Suppressor macrophage treated with lipopolysaccharide for 4 hours (primary cell): Measurements from ENCODE around the gene NFE2L3.
"Not testable (repeated sequence)": the region's sequence is repeated elsewhere in the genome, so short reads cannot be mapped to it uniquely, and the experiment has no call there.

Experiments used
- DNase-seq: peaks from one replicate; pipeline ENCODE4 v3.0.0-alpha.2; 2020

The NFE2L3 gene, protein sequence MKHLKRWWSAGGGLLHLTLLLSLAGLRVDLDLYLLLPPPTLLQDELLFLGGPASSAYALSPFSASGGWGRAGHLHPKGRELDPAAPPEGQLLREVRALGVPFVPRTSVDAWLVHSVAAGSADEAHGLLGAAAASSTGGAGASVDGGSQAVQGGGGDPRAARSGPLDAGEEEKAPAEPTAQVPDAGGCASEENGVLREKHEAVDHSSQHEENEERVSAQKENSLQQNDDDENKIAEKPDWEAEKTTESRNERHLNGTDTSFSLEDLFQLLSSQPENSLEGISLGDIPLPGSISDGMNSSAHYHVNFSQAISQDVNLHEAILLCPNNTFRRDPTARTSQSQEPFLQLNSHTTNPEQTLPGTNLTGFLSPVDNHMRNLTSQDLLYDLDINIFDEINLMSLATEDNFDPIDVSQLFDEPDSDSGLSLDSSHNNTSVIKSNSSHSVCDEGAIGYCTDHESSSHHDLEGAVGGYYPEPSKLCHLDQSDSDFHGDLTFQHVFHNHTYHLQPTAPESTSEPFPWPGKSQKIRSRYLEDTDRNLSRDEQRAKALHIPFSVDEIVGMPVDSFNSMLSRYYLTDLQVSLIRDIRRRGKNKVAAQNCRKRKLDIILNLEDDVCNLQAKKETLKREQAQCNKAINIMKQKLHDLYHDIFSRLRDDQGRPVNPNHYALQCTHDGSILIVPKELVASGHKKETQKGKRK

DNA sequence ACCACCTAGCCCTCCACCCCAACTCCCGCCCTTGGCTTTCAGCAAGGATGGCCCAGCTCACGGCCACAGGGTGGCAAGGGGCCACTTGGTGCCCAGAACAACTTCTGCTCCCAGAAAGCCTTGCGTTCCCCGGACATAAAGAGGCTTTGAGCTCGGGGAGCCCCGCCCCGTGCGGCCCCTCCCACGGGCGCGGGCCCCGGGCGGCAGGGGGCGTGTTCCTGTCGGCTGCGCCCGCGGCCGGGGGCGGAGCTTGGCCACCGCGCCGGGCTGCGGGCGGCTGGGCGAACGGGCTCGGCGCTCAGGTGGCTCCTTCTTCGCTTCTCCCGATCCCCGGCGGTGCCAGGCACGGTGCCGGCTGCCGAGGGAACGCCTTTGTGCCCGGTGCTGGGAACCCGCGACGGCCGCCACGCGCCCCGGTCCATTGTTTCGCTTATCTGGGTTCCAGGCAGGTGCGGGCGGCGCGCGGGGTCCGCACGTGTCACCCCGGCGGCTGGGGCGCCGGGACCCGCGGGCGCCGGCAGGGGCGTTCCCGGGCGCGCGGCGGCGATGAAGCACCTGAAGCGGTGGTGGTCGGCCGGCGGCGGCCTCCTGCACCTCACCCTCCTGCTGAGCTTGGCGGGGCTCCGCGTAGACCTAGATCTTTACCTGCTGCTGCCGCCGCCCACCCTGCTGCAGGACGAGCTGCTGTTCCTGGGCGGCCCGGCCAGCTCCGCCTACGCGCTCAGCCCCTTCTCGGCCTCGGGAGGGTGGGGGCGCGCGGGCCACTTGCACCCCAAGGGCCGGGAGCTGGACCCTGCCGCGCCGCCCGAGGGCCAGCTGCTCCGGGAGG lies at the start of gene NFE2L3:
Gene NFE2L3, plus strand, starts transcription at position 246 of the 829 bp plus-strand sequence. Its CDS starts 301 bp downstream, at position 547.
- DNase-seq = peak; percentile 92

DNA sequence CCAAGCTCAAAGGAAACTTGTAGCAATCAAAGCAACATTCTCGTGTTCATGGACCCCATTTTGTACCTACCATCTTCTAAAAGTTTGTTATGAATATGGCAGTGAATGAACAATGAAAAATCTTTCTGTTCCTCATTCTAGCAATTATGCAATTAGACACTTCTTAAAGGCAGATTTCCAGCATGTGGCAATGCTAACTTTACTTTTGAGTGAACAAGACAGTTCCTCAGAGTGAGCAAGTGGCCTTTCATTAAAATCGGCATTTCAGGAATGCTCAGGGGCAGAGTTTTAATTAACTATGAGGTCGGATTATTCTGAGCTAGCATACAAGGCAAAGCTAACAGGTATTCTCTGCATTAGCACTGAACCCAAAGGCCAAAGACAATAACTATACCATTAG lies 48.4 kb upstream of the NFE2L3 start:
- DNase-seq = peak; percentile 84

DNA sequence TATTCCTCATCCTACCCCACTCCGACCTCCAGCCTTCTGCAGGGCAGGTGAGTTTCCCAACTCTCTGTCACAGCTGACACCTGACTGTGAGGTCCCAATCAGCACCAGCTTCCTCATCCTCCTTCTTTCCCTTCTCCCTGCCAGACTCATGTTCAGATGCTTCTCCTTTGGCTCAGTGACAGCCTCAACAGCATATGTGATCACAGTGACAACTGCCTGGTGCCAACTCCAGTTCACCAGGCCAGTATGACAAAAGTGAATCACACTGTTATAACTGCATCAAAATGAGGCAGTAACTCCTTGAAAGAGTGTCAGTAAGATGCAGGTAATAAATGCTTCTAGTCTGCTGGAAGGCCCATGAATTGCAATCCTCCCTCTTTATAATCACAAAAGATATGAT lies 46.8 kb upstream of the NFE2L3 start:
- DNase-seq = peak; percentile 41

DNA sequence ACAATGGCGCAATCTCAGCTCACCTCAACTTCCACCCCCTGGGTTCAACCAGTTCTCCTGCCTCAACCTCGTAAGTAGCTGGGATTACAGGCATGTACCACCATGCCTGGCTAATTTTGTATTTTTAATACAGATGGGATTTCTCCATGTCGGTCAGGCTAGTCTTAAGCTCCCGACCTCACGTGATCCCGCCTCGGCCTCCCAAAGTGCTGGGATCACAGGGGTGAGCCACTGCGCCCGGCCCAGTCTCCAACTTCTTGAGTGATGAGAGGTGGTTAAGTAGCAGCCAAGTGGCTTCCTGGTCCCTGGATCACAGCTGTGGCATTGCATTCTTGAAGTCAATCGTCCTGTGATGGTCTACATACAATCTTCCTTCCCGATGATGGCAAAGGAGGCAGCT lies 46.1 kb upstream of the NFE2L3 start:
- no peak for DNase-seq

DNA sequence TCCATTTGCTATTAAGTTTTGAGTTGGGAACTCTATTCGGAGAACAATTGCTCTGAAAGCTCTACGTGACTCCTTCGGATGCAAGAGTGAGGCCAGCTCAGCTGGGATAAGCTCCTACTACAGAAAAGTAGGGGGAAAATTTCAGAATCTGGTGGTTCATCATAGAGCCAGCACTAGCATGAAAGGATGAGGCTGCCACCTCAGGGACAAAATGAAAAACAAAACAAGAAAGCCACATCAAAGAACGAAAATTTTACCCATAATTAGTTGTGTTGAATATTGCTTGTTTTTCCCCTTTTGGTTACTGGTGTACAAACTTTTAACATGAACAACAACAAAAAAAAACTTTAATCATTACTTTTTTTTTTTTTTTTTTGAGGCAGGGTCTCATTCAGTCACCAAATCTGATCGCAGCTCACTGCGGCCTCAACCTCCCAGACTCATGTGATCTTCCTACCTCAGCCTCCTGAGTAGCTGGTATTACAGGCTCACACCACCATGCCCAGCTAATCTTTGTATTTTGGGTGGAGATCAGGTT lies 39.7 kb upstream of the NFE2L3 start:
- no peak for DNase-seq

DNA sequence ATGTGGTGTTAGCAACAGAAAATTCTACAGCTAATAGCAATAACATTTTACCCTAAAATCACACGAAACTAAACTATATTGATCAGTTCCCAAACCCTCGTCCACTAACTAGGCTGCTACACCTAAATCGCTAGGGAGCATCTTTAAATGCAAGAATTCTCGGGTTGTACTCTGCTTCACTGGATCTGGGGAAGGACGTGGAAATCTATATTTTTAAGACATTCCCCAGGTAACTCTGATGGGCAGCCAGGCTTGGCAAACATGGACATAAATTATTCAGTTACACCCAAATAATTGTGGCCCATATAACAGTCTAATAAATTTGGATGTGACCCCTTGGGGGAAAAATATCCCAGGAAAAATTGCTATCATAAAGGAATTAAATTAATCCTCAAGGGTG lies 36.3 kb upstream of the NFE2L3 start:
- no peak for DNase-seq

DNA sequence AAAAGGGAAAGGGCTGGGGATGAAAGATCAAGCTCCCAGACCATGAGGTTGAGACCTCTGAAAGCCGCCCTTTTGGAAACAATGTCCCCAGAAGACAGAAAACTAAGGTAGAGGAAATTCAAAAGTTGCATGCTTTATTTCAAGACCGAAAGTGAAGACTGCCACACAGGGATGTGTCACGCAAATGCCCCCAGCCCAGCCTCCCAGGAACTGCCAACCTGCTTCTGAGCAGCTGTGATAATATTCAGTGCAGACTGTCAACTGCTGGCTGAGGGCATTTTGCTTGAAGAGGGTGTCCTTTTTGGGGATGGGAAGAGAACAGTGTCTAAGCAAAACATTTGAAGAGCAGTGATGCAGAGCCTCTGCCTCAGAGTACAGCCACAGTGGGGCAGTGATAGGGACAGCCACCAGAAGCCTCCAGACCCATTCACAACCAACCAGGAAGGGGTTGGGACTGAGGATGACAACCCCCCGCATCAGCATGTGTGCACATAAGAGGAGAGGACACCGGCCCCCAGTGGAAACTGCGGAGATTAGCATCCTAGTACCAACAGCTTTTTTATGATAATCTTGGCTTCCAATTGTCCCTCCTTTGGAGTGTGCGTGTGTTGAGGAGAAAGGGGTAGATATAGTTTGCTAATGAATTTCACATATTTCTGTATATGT lies 34.7 kb upstream of the NFE2L3 start:
- DNase-seq = no peak

DNA sequence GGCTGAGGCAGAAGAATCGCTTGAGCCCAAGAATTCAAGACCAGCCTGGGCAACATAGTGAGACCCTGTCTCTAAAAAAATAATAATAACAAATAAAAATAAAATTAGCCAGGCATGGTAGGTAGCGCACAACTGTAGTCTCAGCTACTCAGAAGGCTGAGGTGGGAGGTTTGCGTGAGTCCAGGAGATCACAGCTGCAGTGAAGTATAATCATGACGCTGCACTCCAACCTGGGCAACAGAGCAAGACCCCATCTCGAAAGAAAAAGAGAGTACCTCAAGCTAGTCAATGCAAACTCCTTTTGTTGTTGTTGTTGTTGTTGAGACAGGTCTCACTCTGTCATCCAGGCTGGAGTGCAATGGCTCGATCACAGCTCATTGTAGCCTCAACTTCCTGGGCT lies 34.0 kb upstream of the NFE2L3 start:
- no peak for DNase-seq

DNA sequence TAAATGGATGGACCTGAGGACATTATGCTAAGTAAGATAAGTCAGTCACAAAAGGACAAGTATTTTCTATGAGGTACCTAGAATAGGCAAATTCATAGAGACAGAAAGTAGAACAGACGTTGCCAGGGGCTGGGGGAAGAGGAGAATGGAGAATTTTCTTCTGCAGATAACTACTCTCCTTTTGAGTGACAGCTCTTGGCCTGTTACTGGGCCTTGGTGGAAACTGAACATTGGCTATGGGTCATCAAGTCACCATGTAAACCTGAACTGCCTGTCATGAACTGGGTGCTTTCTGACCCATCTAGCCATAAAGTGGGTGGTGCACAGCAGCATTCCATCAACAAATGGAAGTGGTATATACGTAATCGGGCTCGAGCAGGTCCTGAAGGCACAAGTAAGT lies 29.3 kb upstream of the NFE2L3 start:
- DNase-seq = no peak

DNA sequence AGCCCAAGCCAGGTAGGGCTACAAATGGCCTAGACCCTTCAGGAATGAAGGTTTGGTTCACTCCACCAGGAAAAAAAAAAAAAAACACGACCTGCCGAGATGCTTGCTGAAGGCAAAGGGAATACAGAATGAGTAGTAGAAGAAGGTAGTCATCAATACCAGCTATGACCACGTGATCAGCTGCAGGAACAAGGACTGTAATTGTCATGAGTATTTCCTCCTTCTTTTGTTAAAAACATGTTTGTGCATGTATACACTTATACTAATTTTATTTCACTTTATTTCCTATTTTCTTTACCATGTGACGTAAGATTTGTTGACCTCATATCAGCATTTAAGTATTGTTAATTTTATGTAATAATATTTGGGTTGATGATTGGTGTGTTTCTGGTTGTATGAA lies 27.2 kb upstream of the NFE2L3 start:
- DNase-seq = not testable (repeated sequence)

DNA sequence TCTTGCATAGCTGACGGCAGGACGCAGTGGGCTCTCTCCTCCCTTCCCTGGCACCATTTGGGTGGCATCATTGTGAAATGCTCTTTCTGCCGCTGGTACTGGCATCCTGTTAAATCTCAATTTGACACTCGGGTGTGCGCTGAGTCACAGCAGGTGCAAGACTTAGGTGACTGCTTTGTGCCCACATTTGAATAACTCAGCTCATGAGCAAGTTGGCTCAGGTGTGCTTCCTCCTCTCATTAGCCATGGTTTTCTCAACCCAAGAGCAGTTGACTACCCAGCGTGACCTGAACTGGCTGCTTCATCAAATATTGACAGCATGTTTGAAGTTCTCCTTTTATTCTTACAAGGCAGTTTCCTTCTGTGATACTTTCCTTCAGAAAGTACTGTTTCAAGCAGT lies 24.6 kb upstream of the NFE2L3 start:
- no peak for DNase-seq

DNA sequence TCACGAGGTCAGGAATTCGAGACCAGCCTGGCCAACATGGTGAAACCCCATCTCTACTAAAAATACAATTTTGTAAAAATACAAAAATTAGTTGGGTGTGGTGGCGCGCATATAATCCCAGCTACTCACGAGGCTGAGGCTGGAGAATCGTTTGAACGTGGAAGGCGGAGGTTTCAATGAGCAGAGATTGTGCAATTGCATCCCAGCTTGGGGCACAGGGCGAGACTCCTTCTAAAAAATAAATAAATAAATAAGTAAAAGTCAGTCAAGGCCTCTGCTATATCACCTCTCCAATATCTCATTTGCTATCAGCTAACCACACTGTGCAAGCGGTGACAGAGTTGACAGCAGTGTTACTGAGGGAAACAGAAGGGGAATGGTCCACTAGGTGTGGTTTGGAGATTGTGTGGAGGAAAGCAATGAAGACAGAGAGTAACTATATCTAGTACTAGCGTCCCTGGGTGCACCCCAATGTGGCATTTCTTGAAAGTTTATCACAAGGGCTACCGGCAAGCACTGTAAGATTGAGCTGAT lies 20.9 kb upstream of the NFE2L3 start:
- DNase-seq = no peak

DNA sequence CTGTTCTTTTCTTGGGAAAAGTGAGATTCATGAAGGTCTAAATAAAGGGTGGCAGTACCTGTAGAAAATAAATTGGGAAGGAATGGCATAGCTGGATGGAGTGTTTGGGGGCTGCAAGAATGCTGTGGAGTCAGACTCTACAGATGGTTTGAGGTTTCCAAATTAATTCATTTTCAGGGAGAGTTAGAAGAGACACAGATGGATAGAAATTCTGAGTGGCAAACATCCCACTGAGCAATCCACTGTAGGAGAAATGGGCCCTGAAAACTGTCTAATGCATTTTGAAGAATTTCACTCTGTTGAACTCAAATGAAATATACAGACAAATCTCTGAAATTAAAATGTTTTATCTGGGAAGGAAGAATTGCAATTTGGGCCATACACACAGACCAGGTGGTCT lies 16.9 kb upstream of the NFE2L3 start:
- DNase-seq = no peak

DNA sequence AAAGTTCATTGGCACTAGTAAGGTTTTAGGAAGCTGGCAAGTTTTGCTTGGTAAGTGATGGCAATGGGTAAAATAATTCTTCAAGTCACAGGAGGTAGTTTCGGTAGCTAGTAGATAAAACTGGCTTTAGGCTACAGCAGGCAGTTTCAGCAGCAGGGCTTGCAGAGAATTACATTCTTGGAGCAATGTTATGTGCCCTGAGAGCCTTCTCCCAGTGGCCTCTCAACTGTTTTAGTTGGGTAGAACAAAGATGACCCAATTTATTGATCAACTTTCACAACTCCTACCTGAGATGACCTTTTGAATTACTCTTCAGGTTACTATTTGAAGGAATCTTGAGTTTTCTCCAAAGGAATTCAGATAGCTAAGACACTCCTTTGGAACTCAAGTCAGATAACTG lies 16.4 kb upstream of the NFE2L3 start:
- DNase-seq = no peak

DNA sequence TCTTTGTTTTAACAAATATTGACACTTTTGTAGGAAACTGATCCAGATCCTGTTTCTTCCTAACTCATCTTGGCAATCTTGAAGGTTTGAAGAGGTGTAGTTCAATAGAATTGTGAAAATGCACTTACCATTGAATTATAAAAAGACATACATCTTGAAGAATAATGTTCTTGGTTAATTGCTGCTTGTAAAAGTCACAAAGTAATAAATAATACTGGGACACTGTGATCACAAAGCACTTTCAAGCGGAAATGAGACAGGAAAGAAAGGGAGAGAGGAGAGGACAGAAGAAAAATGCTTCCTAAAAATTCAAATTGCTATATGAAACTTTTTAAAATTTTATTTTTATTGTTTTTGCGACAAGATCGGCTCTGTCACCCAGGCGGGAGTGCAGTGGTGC lies 15.2 kb upstream of the NFE2L3 start:
- no peak for DNase-seq

DNA sequence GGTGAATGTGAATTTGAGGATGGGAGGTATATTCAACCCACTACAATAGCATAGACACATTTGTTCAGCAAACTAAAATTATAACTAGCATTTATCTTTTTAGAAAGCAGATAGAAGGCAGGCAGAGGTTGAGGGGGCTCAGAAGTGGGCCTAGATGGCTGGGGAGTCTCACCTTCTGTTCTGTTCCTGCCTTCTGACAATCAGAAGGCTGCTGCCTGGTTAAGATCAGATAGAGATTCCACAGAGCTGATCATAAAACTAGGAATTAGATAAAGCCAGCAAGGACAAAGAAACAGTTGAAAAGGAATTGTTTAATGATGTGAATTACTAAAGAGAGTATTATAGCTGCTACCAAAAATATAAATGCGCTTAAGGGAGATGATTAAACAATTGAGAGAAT lies 11.6 kb upstream of the NFE2L3 start:
- no peak for DNase-seq

DNA sequence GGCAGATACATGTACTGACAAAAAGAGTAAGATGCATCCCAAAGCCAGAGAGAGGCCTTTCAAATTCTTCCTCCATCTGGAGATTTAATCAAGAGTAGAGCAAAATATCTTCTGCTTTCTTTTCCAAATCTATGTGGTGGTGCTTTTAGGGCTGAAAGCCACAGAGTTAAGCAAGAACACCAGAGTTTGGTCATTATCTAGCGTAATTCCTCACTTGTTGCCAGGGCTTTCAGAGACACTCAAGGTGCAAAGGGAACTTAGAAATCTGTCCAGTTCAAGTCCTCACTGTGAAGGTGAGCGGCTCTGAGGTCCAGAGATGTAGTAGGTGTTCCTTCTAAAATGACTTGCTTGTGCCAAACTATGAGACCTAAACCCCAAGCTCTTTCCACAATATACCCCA lies 10.9 kb upstream of the NFE2L3 start:
- peak; percentile 59 for DNase-seq

DNA sequence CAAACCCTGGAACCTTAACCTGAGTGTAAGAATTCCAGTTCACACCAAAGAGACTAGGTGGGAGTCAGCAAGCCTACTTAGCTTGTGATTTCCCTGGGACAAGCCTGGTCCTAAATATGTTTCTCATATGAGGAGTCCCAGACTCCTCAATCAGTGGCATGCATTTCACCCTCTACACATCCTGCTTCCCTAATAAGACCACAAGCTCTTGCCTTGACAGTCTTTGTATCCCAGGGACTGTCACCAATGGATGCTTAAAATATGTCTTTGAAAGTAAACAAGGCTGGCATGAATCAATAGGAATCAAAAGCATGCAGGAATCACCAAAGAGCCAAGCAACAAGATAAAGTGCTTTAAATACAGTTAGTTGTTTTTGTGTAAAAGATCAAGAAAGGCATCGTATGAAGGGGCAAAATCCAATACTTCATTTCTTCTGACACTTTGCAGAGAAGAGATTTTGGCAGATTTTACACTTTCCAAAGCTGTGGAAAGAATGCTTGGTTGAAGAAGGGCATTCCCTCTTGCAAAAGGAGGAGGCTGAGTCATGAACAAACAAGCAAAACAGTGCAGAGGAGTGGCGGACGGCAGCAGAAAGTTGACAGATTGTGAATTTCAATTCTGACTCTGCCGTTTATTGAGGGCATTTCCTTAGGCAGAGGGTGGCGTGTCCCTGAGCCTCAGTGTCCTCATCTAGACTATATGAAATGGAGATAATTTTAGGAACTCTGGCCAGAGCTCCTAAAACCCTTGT lies 8.5 kb upstream of the NFE2L3 start:
- DNase-seq = peak; percentile 55

DNA sequence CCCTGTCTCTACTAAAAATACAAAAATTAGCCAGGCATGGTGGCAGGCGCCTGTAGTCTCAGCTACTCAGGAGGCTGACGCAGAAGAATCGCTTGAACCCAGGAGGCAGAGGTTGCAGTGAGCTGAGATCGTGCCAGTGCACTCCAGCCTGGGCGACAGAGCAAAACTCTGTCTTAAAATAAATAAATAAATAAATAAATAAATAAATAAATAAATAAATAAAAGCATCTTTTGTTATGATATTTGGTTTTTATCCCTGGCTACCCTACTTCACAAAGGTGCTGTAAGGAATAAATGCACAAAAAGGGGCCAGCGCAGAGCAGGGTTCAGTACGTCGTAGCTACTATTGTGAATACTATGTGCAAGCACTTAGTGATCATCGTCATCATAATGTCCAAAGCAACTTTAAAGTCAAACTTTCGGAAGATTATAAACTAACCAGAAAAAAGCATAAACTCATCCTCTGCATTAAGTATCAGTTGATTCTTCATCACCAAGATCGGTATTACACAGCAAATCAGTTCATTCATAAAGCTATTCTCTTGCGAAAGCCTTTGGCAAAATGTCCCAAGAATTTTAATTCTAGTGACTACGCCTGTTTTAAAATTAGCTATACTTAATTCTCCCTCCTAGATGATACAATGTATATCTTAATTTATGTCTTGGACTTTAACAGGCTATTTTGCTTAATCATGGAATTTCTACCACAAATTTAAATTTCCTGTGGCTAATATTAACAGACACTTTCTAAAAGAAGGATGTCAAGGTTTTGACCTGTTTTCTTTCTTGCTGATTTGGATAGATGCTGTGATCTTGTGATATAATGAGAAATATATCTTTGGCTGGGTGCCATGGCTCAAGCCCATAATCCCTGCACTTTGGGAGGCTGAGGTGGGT lies 7.6 kb upstream of the NFE2L3 start:
- DNase-seq = no peak

DNA sequence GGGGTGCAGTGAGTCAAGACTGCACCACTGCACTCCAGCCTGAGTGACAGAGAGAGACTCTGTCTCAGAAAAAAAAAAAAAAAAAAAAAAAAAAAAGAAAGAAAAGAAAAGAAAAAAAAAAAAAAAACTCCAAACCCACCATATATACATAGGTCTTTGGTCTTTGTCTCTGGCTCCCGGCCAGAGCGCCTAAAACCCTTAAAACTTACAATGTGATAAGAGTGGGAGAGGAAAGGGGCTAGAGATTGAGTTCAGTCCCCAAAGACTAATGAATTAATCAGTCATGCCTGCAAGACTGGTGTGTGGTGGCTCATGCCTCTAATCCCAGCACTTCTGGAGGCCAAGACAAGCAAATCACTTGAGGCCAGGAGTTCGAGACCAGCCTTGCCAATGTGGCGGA lies 6.8 kb upstream of the NFE2L3 start:
- no peak for DNase-seq

DNA sequence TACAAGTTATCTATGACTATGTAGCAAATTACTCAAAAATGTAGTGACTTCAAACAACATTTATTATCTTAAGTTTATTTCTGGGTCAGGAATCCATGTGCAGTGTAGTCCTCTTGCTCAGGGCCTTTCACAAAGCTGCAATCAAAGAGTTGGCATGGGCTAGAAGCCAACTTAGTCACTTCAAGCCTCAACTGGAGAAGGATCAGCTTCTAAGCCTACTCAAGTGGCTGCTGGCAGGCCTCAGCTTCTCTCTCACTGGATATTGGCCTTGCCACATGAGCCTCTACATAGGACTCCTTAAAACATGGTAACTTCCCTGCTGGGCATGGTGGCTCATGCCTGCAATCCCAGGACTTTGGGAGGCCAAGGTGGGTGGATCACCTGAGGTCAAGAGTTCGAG lies 5.0 kb upstream of the NFE2L3 start:
- no peak for DNase-seq
